NCI-H69 (cell line): Measurements from ENCODE around the gene IRAK4.

Source experiments
- DNase-seq: peaks from one replicate; lab custom pipeline; 2025; lab: John Stamatoyannopoulos, UW

Gene IRAK4

DNA sequence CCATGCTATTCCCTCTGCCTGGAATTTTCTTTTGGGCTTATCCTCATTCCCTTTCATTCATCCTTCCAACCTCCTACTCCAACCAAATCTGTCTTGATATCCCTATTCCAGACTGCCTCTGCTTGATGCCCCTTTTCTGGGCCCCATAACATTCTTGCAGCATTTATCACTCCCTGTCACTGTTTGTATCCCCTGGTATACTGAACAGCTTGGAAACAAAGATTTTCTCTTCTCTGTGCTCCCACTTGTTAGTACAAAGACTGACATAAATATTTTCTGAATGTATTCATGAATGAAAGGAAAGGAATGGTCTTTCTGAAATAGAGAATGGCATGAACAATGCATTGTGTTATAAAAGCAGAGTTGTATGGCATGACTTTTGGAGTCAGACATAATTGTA lies 7.5 kb downstream of the IRAK4 start:
- no peak for DNase-seq

DNA sequence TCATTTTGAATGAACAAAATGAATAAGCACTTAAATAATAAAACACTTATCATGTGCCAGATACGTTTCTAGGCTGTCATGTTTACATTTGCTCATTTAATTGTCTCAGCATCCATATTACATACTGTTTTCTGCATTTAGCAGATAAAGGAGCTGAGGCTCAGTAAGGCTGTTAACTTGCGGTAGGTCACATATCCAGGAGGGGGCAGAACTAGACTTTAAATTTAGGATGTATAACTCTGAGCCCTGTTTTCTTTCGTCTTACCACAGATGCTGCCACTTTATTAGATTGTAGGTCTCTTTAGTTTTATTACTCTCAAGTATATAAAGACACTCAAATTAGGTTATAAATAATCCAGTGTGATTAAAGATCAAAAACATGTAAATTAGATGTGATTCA lies 17.7 kb downstream of the IRAK4 start:
- DNase-seq, result peak; percentile 72

DNA sequence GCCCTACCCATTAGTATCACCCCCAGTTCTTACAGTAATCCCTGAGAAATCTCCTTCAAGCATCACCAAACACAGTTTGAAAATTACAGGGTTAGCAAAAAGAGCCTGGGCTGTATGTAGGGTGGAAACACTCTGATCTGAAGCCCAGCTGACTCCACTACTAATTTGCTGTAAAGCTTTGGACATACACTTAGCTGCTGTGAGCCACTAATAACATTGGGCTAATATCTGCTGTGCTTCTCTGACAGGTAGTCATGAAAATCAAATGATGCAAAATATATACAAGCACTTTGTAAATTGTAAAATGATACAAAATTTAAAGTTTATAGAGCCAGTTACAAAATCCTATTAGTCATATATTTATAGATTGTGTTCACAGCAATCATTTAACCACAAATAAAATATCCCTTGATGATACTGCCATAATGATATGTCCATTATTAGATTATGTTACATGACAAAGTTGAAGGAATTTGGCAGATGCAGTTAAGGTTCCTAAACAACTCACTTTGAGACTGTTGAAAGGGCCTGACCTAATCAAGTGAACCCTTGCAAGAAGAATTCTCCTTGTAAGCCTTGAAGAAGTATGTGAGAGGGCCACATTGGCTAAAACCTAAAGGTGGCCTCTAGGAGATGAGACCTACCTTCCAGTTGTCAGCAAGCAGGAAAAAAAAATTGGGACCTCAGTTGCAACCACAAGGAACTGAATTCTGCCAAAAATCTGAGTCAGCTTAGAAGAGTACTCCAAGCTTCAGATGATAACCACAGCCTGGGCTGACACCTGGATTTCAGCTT lies 28.3 kb downstream of the IRAK4 start:
- DNase-seq, result peak; percentile 11

DNA sequence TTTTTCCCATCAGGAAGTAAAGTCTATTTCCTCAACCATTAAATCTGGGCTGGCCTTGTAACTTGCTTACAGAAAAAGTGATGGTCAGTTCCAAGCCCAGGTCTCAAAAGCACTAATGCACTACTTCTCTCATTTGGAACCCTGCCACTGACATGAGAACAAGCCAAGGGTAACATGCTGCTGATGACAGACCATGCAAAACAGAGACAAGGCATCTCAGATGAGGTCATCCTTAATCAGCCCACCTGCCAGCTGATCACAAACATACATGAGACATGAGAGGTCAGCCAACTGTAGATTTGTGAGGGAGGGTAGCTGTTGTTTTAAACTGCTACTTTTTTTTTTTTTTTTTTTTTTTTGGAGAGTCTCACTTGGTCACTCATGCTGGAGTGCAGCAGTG lies 31.2 kb downstream of the IRAK4 start:
- DNase-seq, result peak; percentile 91

DNA sequence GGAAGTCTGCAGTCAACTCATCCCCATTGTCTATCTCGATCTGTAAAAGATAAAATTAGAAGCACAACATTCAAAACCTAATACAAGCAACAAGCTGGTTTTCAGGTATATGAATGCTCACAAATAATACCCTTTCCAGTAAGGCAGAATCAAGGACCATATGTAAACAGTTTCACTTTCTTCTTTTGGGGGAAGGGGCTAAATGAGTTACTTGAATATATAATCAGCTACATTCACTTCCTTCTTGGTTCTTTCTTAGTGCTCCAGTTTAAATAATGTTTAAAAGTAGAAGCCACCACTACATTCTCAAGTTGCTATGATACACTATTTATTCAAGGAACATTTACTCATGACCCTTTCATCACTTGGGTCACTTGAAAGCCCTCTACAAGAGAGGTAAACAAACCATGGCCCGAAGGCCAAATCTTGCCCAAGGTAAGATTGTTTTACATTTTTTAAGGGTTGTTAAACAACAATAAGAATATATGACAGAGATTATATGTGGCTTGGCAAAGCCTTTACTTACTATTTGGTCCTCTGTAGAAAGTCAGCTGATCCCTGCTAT lies 37.0 kb downstream of the IRAK4 start:
- peak; percentile 92 for DNase-seq

DNA sequence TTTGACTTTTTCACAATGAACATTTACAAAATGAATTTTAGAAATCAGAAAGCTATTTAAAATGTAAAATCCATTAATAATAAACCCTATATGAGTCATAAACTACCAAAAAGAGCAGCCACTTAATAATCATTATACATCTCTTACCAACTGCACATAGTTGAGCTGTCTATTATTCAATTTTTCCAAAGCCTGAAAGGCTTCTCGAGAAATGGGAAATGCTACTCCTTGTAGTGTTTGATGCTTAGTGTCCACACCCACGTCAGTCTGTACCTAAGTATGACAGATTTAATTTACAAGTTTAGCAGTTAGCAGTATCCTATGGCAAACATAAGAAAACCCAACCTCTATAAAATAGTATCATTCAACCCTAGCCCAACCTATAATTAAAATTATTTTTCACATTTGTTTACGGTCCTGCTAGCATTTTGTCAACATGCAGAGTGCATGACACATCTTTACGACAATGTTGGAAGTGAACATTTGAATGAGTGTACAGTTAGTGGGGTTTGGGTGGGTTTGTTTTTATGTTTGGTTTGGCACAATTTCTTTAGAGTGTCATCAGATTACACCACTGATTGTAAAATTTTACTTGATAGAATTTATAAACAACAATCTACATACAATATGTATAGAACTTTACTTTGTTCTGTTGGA lies 38.9 kb downstream of the IRAK4 start:
- peak; percentile 83 for DNase-seq

DNA sequence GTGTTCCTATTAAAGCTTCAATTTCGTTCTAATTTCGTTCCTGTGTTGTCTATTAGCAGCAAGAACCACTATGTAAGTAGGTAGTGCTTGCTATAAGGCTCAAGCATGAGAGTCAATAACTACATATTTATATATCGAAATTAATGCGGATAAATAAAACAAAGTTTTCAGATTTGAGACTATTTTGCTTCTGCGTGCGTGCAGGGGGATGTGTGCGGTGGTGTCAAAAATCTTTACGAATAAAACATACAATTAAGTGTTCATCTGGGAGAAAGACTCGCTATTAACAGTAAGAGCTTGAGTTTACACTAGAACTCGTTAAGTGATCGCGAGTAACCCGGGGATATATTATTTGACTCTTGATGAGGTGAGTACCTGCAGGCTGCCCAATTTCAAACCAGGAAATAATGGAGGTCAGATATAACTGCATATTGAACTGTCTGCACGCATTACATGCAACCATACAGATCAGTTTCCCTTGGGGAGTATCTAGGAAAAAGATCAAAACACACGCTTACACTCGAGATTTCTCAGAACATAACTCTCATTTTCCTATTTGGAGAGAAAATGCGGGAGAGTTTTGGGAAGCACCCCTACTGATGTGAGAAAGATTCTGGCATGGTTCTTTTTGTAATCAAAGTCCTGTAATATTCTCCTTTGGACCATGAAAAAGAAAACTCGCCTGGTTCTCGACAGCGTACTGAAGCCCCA lies 46.6 kb downstream of the IRAK4 start:
- peak; percentile 80 for DNase-seq

DNA sequence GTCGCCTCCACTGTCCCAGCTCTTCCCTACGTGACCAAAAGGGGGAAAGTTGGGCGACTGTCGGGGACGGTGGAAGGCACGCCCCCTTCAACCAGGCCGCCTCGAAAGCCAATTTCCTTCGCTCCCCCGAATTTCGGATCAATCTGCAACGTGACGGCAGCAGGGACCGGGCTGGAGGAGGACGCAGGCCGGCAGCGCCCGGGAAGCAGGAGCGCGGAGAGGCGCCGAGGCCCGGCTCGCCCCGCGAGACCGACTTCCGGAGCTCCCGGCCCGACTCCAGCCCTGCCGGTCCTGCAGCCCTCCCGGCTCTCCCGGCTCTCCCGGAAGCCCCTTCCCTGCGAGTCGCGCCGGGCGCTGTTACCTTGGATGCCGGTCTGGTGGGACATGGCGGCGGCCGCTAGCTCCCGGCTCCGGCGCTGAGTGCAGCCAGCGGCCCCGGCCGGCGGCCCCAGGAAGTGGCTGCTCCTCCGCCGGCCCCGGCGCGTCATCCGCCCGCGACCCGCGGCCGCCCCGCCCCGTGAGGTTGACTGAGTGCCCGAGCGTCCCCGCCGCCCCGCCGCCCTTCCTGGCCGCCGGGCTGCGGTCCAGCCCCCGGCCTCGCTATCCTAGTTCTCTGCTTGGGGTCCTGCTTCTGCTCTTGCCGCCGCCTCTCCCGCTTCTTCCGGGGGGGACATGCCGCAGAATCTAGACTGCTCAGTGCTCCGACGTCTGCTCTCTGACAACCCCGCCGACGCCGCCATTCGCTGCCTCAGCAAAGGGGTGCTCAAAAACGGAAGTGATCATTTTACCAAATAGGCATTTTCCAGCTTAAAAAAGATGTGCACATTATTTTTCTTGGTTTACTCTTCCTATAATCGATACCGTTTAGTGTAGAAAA lies 47.3 kb downstream of the IRAK4 start, which contains the start of gene TWF1:
TSS of gene TWF1 (minus strand) at position 458 of the 877 bp plus-strand sequence. CDS start at position 386, 72 bp downstream.
- DNase-seq, result peak; percentile 91

DNA sequence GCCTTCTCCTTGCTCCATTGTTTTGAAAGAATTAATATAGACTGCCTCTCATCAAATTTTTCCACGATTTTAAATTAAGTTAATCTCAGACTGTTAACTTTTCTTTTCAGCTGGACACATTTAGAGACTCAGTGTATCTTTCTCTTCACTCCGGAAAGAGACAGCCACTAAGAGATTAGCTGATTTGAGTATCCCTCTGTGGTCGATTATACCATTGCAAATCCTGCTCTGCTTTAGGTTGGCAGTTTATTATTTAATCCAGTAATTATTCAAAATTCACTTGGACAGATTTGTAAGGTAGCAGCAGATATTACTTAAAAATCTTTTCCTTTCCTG lies 48.0 kb downstream of the IRAK4 start:
- peak; percentile 42 for DNase-seq

DNA sequence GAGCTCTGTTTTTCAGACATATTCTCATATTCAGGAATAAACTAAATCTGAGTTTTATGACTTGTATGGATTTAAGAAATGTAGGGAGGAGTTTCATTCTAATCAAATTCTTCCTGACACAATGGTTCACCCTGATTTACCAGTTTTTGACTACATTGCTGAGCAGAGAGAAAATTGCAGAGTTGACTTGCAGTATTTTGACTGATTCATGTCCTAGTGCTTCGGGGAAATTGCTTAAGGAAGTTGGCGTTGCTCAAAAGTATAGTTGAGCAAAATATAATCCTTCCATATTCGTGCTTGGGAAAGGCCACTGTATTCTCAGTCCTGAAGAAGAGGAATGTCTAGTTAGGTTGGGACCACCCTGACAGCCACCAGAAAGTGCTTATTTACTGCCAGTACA lies 48.6 kb downstream of the IRAK4 start:
- DNase-seq, result no peak

DNA sequence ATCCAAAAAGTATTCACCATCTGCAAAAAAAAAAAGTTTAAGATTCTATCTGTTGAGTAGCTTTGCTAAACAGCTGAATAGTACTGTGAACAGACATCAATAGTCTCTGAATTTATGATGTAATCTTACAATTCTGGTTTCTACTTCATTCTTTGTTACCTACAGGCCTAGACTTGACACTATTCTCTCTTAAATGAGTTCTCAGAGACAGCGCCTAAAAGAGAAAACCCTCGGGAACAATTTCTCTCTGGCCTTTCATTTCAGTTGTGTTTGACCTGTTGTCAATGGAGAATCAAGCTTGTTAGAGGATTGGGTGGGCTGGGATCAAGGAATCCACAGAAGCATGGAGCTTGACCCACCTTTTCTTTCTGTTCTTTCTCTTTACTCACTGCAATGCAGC lies 53.3 kb downstream of the IRAK4 start:
- DNase-seq, result no peak

DNA sequence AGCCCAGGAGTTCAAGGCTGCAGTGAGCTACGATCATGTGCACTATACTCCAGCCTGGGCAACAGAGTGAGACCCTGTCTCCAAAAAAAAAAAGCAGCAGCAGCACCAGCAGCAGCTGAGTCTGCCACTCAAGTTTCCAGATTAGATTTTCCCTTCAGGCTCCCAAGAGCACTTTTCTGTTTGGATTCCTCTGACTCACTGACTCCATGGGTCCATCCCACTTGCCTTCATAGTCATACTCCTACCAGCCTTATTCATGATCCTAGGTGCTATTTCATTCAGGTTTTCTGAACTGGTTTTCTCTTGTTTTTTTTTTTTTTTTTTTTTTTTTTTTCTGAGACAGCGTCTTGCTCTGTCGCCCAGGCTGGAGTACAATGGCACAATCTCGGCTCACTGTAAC lies 54.2 kb downstream of the IRAK4 start:
- no peak for DNase-seq

DNA sequence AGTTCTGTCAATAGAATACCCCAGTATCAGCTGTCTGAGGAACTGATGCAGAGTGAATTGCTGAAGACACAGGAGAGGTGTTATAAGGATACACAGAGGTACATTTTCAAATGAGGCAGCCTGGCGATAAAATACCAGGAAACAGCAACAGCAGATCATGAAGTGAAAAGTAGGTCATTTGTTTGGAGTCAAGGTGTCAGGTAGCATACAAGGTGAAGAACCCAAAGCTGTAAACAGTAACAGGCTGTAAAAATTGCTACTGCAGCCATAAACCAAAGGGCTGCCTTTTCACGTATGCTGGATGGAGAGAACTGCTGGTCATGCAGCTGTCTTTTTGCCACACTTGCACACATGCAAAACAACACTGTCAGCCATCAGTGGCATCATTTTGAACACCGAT lies 56.7 kb downstream of the IRAK4 start:
- no peak for DNase-seq

DNA sequence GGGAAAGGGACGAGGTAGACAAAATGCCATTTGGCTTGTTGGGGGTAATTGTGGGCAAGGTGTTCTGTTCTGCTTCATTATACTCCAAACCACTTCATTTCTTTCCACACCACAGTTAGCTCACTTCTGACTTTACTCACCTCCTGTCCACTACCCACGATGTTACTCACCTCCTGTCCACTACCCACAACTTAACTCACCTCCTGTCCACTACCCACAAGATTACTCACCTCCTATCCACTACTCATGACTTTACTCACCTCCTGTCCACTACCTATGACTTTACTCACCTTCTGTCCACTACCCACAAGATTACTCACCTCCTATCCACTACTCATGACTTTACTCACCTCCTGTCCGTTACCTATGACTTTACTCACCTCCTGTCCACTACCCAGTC lies 57.4 kb downstream of the IRAK4 start:
- DNase-seq, result no peak

DNA sequence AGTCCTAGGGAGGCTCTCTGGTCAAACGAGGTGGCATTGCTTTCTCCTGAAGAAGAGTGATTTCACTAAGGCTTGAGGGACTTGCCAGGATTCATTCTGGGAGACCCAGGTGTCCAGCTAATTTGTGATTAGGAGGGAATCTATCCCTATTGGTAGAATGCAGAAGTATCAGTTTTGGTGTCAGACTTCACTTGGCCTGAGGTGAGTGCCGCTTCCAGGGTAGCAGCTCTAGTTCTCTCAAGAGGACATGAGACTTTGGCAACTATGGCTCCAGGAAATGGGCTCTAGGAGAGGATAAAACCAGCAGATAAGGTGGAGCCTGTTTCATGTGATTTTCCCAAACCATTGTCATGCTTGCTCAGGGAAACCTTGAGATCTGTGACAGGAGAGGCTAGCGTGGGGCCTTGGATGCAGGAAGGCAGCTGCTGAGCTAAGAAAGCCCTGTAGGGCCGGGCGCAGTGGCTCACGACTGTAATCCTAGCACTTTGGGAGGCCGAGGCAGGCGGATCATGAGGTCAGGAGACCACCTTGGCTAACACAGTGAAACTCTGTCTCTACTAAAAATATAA lies 65.5 kb downstream of the IRAK4 start:
- DNase-seq, result no peak

DNA sequence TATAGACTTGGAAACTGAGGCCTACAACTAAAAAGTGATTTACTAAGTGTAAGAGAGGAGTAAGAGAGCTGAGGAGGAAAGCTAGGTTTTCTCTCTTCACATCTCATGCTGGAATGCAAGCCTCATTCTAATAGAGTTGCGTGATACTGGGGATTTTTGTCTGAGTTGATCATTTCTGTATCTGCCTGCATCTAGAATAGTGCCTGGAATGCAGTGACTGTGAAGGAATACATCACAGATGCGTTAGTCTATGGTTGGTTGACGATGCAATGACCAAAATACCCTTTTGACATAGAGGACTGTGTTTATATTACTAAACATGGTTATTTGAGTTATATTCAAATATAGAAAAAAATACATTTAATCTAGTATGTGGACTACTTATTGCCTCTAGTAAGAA lies 67.9 kb downstream of the IRAK4 start:
- no peak for DNase-seq

DNA sequence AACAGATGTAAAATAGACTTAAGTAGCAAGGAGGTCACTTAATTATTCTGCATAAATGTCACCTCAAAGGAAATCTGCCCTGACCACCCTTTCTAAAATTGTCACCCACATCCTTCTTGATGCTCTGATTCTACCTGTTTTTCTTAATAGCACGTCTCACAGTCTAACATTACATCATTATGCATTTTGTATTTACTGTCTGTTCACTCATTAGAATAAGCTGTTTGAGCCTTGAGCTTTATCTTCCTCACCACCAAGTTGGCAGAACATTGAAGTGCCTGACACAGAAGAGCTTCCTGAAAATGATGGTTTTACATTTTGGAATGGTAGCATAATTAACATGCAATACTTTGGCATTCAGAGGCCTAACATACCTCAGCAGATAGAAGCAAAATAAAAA lies 68.3 kb downstream of the IRAK4 start:
- no peak for DNase-seq

DNA sequence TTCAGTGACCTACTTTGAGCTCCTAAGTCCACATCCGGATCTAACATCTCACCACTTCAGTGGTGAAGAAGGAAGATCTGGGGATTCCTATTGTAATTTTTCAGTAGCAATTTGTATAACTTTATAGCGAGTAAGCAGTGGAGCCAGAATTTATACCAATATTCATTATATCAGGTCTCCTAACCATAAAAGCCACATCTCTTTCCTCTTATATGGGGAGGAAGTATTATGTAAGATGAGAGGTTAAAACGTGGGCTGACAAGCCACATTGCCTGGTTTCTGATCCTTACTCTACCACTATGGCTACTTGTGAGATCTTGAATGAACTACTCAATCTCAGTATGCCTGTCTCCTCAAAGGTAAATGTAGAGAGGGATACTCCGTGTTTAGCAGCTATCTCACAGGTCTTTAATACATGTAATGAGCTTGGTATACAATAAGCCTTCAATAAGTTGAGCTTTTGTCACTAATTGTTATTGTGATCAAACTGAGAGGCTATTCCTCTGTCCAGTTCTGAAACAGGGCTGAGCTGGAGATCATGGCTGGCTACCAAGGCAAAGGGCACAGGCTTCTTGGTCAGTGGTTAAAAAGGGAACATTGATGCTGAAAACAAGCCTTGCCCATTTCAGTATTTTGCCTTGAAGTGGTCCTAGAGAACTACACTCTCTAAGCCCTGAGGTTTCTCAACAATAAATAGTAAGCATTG lies 73.9 kb downstream of the IRAK4 start:
- no peak for DNase-seq

DNA sequence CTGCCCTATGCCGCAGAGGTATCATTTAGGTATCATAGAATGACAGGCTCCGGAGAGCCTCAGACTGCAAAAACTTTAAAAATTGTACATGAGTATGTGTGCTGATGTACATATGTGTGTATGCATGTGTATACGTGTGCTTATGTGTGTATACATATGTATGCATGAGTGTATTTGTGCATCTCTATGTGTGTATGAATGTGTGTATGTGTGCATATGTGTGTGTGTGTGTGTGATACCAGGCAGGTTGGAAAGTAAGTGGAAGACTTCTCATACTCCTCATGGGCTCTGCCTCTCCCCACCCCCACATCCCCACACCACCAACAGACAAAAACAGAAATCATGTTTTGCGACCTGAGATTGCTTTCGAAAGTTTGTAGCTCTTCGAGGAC lies 76.5 kb downstream of the IRAK4 start:
- DNase-seq, result peak; percentile 51

DNA sequence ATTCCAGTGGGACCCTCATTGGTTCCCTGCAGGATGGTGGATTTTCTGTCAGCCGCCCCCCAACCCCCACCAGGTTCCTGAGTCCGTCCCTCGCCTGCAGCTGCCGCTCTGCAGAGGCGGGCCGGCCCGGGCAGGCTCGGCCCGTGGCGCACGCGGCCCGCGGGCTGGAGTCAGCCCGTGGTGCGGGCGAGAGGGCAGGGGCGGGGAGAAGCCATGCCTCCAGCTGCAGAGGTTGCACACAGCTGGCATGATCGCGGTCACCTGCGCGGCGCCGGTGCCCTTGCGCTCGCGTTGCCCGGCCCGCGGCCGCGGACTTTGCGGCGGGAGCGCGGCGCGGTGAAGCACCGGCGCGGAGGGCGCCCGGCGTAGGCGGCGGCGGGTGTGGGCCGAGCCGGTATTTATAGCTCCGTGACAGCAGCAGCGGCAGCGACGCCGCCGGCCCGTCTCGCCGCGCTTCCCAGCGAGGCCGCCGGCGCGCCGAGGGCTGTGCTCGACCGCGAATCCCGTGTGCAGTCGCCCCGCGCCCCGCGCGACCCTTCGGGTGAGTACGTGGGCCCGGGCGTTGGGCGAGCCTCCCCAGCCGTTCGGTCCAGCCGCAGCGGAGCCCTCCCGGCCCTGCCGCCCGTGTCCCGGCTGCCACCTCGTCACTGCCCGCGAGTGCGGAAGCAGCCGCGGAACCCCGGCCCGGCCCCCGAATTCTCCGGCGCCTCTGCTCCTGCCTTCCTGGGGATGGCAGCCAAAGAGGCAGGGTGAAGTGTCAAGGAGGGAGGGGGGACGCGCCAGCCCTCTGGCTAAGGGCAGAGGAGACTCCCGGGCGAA lies 77.1 kb downstream of the IRAK4 start, which contains the start of gene TMEM117:
TSS of gene TMEM117 (plus strand) at position 426 of the 819 bp plus-strand sequence.
- DNase-seq, result peak; percentile 83
